A549 (cell line): ENCODE measurements around the gene TIAM2.

Experiments
- EP300 ChIP-seq, 2 experiments: fragments of >200 bp; sonication (Bioruptor Twin); formaldehyde crosslinking; IDR thresholded peaks; 2 replicates in 1 of 2; 3 replicates in 1 of 2; pipeline ENCODE4 v1.6.1; 2016 to 2017
- MAFK ChIP-seq: fragments of 450-650 bp; IDR thresholded peaks from 2 replicates; pipeline ENCODE4 v1.6.1; 2014; ENCODE audit not compliant: partially characterized antibody

DNA sequence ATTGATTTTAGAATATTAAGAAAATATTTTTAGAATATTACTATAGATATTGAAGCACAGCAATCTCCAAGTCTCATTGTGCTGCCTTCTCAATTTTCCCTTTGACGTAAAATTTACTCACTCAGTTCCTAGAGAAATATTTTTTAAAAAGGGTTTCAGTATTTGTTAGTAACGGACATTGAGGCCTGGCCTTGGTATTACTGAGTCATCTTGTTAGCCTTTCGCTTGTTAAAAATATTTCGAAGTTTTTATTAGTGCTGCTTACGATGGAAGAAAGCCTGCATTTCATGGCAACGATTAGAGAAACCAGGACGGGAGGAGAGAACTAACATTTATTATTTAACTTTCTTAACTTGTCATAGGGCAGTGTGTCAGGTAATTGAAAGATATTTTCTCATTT is 82.2 kb downstream of the TIAM2 start:
- TF ChIP-seq MAFK = no peak
- no peak for TF ChIP-seq EP300 (IDR thresholded peaks at IDR 0.05)
